Measurements from ENCODE around the gene PARL.

PARL gene

GRCh38 chr3:183801601-183802000 is 83.1 kb downstream of the PARL start:
- TF ChIP-seq REST (IDR thresholded peaks at IDR 0.05; ENCODE audit: insufficient read depth in 1 of 2, low read depth in 2 of 2, low read length in 2 of 2) (no peak), TAF1 (IDR thresholded peaks at IDR 0.05; ENCODE audit: borderline replicate concordance, insufficient read depth, low read length) (no peak), POLR2AphosphoS5 (IDR thresholded peaks at IDR 0.05; ENCODE audit: low read depth, low read length) (no peak), FOXP2 (optimal IDR thresholded peaks at IDR 0.05; ENCODE audit: borderline replicate concordance, extremely low read depth, extremely low read length, insufficient read depth) (no peak), SIN3A (IDR thresholded peaks at IDR 0.05; ENCODE audit: borderline replicate concordance, insufficient read depth, low read length) (no peak)

DNA sequence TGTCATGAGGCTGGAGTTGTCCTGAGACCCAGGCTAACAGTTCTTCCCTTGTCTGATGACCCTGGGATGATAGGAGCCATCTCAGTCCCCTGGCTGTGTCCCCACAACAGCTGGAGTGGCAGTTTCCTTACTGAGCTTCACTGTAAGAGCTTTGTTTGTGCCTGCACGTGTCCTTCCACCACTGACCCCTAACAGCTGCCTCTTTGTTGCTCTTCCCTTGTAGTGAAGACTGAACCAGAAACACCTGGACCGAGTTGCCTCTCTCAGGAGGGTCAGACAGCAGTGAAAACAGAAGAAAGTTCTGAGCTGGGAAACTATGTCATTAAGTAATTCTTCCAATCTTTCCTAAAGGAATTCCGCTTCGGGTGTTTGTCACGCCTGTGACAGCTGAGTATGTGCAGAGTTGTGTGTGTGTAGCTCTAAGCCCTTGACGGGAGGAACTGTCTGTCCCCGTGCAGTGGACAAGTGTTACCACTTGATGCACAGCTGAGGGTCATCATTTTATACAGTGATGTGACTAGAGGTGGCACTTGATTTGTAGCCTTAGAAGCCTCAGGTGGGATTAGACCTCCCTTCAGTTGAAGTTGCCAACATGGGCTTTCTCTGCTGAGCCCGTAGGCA is 84.3 kb downstream of the PARL start:
- no peak for TF ChIP-seq SIN3A (IDR thresholded peaks at IDR 0.05; ENCODE audit: borderline replicate concordance, insufficient read depth, low read length)
- no peak for TF ChIP-seq FOXP2 (optimal IDR thresholded peaks at IDR 0.05; ENCODE audit: borderline replicate concordance, extremely low read depth, extremely low read length, insufficient read depth)
- no peak for TF ChIP-seq POLR2AphosphoS5 (IDR thresholded peaks at IDR 0.05; ENCODE audit: low read depth, low read length)
- no peak for TF ChIP-seq TAF1 (IDR thresholded peaks at IDR 0.05; ENCODE audit: borderline replicate concordance, insufficient read depth, low read length)
- no peak for TF ChIP-seq REST (IDR thresholded peaks at IDR 0.05; ENCODE audit: insufficient read depth in 1 of 2, low read depth in 2 of 2, low read length in 2 of 2)

DNA sequence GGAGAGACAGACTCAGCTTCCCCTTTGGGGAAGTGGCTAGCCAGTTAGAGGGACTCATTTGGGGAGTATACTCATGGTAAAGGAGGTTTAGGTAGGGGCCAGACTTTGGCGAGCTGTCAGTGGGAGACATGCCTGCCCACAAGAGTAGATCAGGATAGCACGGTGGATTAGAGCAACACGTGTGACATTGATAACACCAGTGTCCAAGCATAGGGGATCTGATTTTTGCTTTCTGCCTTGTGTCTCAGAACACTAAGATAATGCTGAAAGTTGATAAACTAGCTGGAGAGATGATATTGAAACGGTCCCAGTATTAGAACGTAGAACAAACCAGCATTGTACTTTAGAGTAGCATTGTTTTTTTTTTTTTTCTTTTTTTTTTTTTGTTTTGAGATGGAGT is 85.2 kb downstream of the PARL start:
- TF ChIP-seq REST (IDR thresholded peaks at IDR 0.05; ENCODE audit: insufficient read depth in 1 of 2, low read depth in 2 of 2, low read length in 2 of 2): no peak
- no peak for TF ChIP-seq SIN3A (IDR thresholded peaks at IDR 0.05; ENCODE audit: borderline replicate concordance, insufficient read depth, low read length)
- TF ChIP-seq FOXP2 (optimal IDR thresholded peaks at IDR 0.05; ENCODE audit: borderline replicate concordance, extremely low read depth, extremely low read length, insufficient read depth): no peak

GRCh38 chr3:183797996-183798395 is 86.7 kb downstream of the PARL start:
- no peak for TF ChIP-seq SIN3A (IDR thresholded peaks at IDR 0.05; ENCODE audit: borderline replicate concordance, insufficient read depth, low read length)
- TF ChIP-seq FOXP2 (optimal IDR thresholded peaks at IDR 0.05; ENCODE audit: borderline replicate concordance, extremely low read depth, extremely low read length, insufficient read depth): no peak
- TF ChIP-seq REST (IDR thresholded peaks at IDR 0.05; ENCODE audit: insufficient read depth in 1 of 2, low read depth in 2 of 2, low read length in 2 of 2): no peak
- TF ChIP-seq POLR2AphosphoS5 (IDR thresholded peaks at IDR 0.05; ENCODE audit: low read depth, low read length): no peak
- TF ChIP-seq TAF1 (IDR thresholded peaks at IDR 0.05; ENCODE audit: borderline replicate concordance, insufficient read depth, low read length): no peak

DNA sequence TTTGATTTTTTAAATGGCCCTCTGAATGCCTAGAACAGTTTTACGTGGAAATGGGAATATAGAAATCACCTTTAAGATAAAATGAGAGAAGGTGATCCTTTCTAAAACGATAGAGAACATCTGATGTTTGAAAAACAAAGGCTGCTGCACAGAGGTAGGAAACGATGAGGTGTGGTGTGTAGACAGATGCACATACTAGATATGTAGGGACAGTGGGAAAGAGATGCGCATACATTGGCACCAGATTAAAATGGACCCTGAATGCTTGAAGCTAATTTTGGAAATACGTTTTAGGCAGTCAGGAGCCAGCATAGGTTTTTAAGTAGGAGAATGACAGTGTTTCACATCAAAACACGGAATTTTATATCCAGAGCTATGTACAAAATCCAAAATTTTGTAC is 88.3 kb downstream of the PARL start:
- TF ChIP-seq POLR2AphosphoS5 (IDR thresholded peaks at IDR 0.05; ENCODE audit: low read depth, low read length) (no peak), FOXP2 (optimal IDR thresholded peaks at IDR 0.05; ENCODE audit: borderline replicate concordance, extremely low read depth, extremely low read length, insufficient read depth) (no peak), TAF1 (IDR thresholded peaks at IDR 0.05; ENCODE audit: borderline replicate concordance, insufficient read depth, low read length) (no peak), REST (IDR thresholded peaks at IDR 0.05; ENCODE audit: insufficient read depth in 1 of 2, low read depth in 2 of 2, low read length in 2 of 2) (no peak), SIN3A (IDR thresholded peaks at IDR 0.05; ENCODE audit: borderline replicate concordance, insufficient read depth, low read length) (no peak)
